ENCODE results near the gene IMMP2L.
A peak's percentile ranks its signal among the peaks of the same experiment; 100 is the strongest.
"Not testable (repeated sequence)": the region's sequence is repeated elsewhere in the genome, so short reads cannot be mapped to it uniquely, and the experiment has no call there.

IMMP2L gene

GRCh38 chr7:111511845-111512244, 50.4 kb downstream of the IMMP2L start:
- DNase-seq (ENCODE audit: low read depth in 1 of 2, low spot score in 1 of 2) = no peak
- in situ Hi-C loops (cut with HindIII; ENCODE audit: low pct_unique_long_range_greater_than_20kb, low sequenced_read_pairs) = no loop called here
- no peak for TF ChIP-seq JUND (IDR thresholded peaks at IDR 0.05; ENCODE audit: low read depth)

GRCh38 chr7:111510584-111511378, 51.5 kb downstream of the IMMP2L start:
- in situ Hi-C loops (cut with HindIII; ENCODE audit: low pct_unique_long_range_greater_than_20kb, low sequenced_read_pairs) = no loop called here
- no peak for TF ChIP-seq JUND (IDR thresholded peaks at IDR 0.05; ENCODE audit: low read depth)
- DNase-seq (ENCODE audit: low read depth in 1 of 2, low spot score in 1 of 2) = no peak

GRCh38 chr7:111510062-111510461, 52.2 kb downstream of the IMMP2L start:
- TF ChIP-seq JUND (IDR thresholded peaks at IDR 0.05; ENCODE audit: low read depth) = no peak
- in situ Hi-C loops (cut with HindIII; ENCODE audit: low pct_unique_long_range_greater_than_20kb, low sequenced_read_pairs) = no loop called here

GRCh38 chr7:111509288-111509687, 53.0 kb downstream of the IMMP2L start:
- TF ChIP-seq JUND (IDR thresholded peaks at IDR 0.05; ENCODE audit: low read depth) = no peak
- in situ Hi-C loops (cut with HindIII; ENCODE audit: low pct_unique_long_range_greater_than_20kb, low sequenced_read_pairs) = no loop called here
- no peak for DNase-seq (ENCODE audit: low read depth in 1 of 2, low spot score in 1 of 2)

More at GRCh38 chr7:111510062-111510461, 52.2 kb downstream of the IMMP2L start:
- no peak for DNase-seq (ENCODE audit: low read depth in 1 of 2, low spot score in 1 of 2)

GRCh38 chr7:111508387-111508786, 53.9 kb downstream of the IMMP2L start:
- in situ Hi-C loops (cut with HindIII; ENCODE audit: low pct_unique_long_range_greater_than_20kb, low sequenced_read_pairs) = no loop called here
- DNase-seq (ENCODE audit: low read depth in 1 of 2, low spot score in 1 of 2) = no peak
- no peak for TF ChIP-seq JUND (IDR thresholded peaks at IDR 0.05; ENCODE audit: low read depth)

GRCh38 chr7:111505422-111505821, 56.9 kb downstream of the IMMP2L start:
- DNase-seq (ENCODE audit: low read depth in 1 of 2, low spot score in 1 of 2); in situ Hi-C loops (cut with HindIII; ENCODE audit: low pct_unique_long_range_greater_than_20kb, low sequenced_read_pairs): not testable (repeated sequence)

- in situ Hi-C loops (cut with HindIII; ENCODE audit: low pct_unique_long_range_greater_than_20kb, low sequenced_read_pairs); DNase-seq (ENCODE audit: low read depth in 1 of 2, low spot score in 1 of 2): not testable (repeated sequence)
These were observed 60.5 kb downstream of the IMMP2L start for GRCh38 chr7:111501799-111502198.

- DNase-seq (ENCODE audit: low read depth in 1 of 2, low spot score in 1 of 2) = peak in 1 of 2 experiments; percentile 1
- in situ Hi-C loops (cut with HindIII; ENCODE audit: low pct_unique_long_range_greater_than_20kb, low sequenced_read_pairs) = no loop called here
- TF ChIP-seq JUND (IDR thresholded peaks at IDR 0.05; ENCODE audit: low read depth) = no peak
These were observed 63.3 kb downstream of the IMMP2L start for GRCh38 chr7:111499027-111499426.

GRCh38 chr7:111498391-111499007, 63.8 kb downstream of the IMMP2L start:
- in situ Hi-C loops (cut with HindIII; ENCODE audit: low pct_unique_long_range_greater_than_20kb, low sequenced_read_pairs) = no loop called here
- no peak for DNase-seq (ENCODE audit: low read depth in 1 of 2, low spot score in 1 of 2)
- no peak for TF ChIP-seq JUND (IDR thresholded peaks at IDR 0.05; ENCODE audit: low read depth)

GRCh38 chr7:111495173-111495810, 67.0 kb downstream of the IMMP2L start:
- TF ChIP-seq JUND (IDR thresholded peaks at IDR 0.05; ENCODE audit: low read depth) = no peak
- no peak for DNase-seq (ENCODE audit: low read depth in 1 of 2, low spot score in 1 of 2)
- in situ Hi-C loops (cut with HindIII; ENCODE audit: low pct_unique_long_range_greater_than_20kb, low sequenced_read_pairs) = no loop called here

- DNase-seq (ENCODE audit: low read depth in 1 of 2, low spot score in 1 of 2) = no peak
- TF ChIP-seq JUND (IDR thresholded peaks at IDR 0.05; ENCODE audit: low read depth) = no peak
- in situ Hi-C loops (cut with HindIII; ENCODE audit: low pct_unique_long_range_greater_than_20kb, low sequenced_read_pairs) = no loop called here
These were observed 70.1 kb downstream of the IMMP2L start for GRCh38 chr7:111492234-111492633.

GRCh38 chr7:111486472-111487142, 75.7 kb downstream of the IMMP2L start:
- in situ Hi-C loops (cut with HindIII; ENCODE audit: low pct_unique_long_range_greater_than_20kb, low sequenced_read_pairs) = no loop called here
- DNase-seq (ENCODE audit: low read depth in 1 of 2, low spot score in 1 of 2) = peak; percentile 38 to 72
- no peak for TF ChIP-seq JUND (IDR thresholded peaks at IDR 0.05; ENCODE audit: low read depth)
